COLO668 (cell line): Measurements from ENCODE around the gene CARD16.

Experiments
- DNase-seq: peaks from one replicate; lab custom pipeline; 2025; ENCODE audit not compliant: unreplicated experiment; lab: John Stamatoyannopoulos, UW

Gene CARD16

GRCh38 chr11:104997288-104997687 is 47.8 kb downstream of the CARD16 start:
- DNase-seq, result no peak

DNA sequence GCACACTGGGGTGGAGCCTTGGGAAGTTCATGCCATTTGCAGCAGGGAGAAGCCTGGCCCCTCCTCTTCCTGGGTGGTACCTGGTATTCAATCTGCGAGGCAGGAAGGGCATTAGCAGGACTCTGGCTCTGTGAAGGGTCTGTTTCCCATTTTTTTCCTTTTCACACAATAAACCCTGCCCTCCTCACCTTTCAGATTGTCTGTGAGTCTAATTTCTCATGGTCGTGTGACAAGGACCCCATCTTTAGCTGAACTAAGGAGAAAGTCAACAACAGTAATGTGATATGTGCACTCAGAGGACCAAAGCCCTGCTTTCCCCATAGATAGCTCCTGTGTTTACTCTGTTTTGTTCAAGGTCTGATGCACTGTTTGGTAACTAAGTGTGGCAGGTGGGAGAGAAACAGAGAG is 50.1 kb downstream of the CARD16 start:
- DNase-seq, result peak; percentile 80

DNA sequence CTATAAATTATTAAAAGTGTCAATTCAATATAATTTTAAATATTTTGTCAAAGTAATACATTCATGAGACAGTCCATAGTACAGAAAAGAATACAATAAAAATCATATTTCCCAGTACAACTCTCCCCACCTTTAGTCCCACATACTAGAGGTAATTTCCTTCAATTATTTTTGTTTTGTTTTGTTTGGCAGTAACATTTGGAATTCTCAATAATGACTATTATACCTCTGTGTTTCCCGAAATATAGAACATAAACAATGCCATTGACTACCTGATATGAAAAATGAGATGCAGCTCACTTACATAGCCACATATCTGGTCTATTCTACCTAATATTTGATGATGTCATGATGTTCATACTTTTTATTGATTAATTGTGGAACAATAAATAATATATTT is 52.4 kb downstream of the CARD16 start:
- DNase-seq, result no peak

DNA sequence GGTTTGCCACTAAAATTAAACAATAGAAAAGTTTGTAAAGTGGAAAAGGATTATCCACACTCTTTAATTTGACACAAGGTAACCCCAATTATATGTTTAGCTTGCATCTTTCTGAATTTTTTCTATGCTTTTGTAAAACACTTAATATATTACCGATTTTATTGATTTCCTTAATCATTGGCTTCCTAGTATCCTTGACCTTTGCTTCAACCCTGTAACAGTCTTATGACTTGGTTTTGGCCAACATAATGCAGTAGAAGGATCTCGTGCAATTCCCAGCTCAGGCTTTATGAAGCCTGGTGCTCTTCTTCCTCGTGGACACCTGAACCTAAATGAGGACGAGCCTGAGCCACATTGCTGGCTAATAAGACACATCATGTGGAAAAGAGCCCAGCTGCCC is 53.1 kb downstream of the CARD16 start:
- no peak for DNase-seq
